SK-N-SH treated with all-trans-retinoic acid at 6 μM for 48 hours (cell line): Measurements from ENCODE around the gene MRPS23.

Source experiments
- ARNTL ChIP-seq: fragments of 450-650 bp; formaldehyde crosslinking; IDR thresholded peaks from 2 replicates; pipeline ENCODE4 v1.5.0; 2020; ENCODE audit warnings: low read depth, mild to moderate bottlenecking, moderate library complexity, borderline replicate concordance
- BACH2 ChIP-seq: fragments of 250-450 bp; sonication (Bioruptor Pico); IDR thresholded peaks from 2 replicates; pipeline ENCODE4 v1.9.0; 2021; ENCODE audit warnings: mild to moderate bottlenecking, borderline replicate concordance
- CSRNP3 ChIP-seq: fragments of 250-450 bp; sonication (Bioruptor Pico); IDR thresholded peaks from 2 replicates; pipeline ENCODE4 v1.5.1; 2021; ENCODE audit warnings: mild to moderate bottlenecking, moderate library complexity
- ESRRG ChIP-seq: fragments of 250-450 bp; sonication (Bioruptor Pico); IDR thresholded peaks from 2 replicates; pipeline ENCODE4 v1.6.1; 2021; ENCODE audit warnings: mild to moderate bottlenecking
- GLIS3 ChIP-seq: fragments of 250-450 bp; sonication (Bioruptor Pico); IDR thresholded peaks from 2 replicates; pipeline ENCODE4 v1.5.0; 2020; ENCODE audit warnings: mild to moderate bottlenecking, moderate library complexity
- PATZ1 ChIP-seq: fragments of 250-450 bp; sonication (Bioruptor Pico); IDR thresholded peaks from 2 replicates; pipeline ENCODE4 v1.8.0; 2020; ENCODE audit warnings: mild to moderate bottlenecking, moderate library complexity, borderline replicate concordance
- SNAI2 ChIP-seq: fragments of 250-450 bp; sonication (Bioruptor Pico); IDR thresholded peaks from 2 replicates; pipeline ENCODE4 v1.5.0; 2020; ENCODE audit warnings: mild to moderate bottlenecking, moderate library complexity
- TCF4 ChIP-seq: fragments of 250-450 bp; sonication (Bioruptor Pico); IDR thresholded peaks from 2 replicates; pipeline ENCODE4 v1.8.0; 2021; ENCODE audit warnings: mild to moderate bottlenecking, moderate library complexity, borderline replicate concordance
- ZFP3 ChIP-seq: fragments of 250-450 bp; sonication (Bioruptor Pico); IDR thresholded peaks from 2 replicates; pipeline ENCODE4 v1.5.0; 2020; ENCODE audit warnings: mild to moderate bottlenecking, moderate library complexity
- ZNF565 ChIP-seq: fragments of 450-650 bp; formaldehyde crosslinking; conservative IDR thresholded peaks from 2 replicates; pipeline ENCODE4 v1.5.0; 2020; ENCODE audit warnings: low read depth, mild to moderate bottlenecking, moderate library complexity
- ZNF8 ChIP-seq: fragments of 450-650 bp; formaldehyde crosslinking; IDR thresholded peaks from 2 replicates; pipeline ENCODE4 v1.5.0; 2020; ENCODE audit warnings: mild to moderate bottlenecking, moderate library complexity
- TF ChIP-seq, protein P1 (sequence below): fragments of 250-450 bp; sonication (Bioruptor Pico); IDR thresholded peaks from 2 replicates; pipeline ENCODE4 v1.5.1; 2020; ENCODE audit warnings: low read depth, mild to moderate bottlenecking, moderate library complexity
- TF ChIP-seq, protein P2 (sequence below): fragments of 250-450 bp; sonication (Bioruptor Pico); IDR thresholded peaks from 2 replicates; pipeline ENCODE4 v1.5.0; 2020; ENCODE audit warnings: mild to moderate bottlenecking, moderate library complexity
- TF ChIP-seq, protein P3 (sequence below): fragments of 250-450 bp; sonication (Bioruptor Pico); IDR thresholded peaks from 2 replicates; pipeline ENCODE4 v1.8.0; 2021; ENCODE audit warnings: low read depth, mild to moderate bottlenecking, moderate library complexity, borderline replicate concordance

DNA sequence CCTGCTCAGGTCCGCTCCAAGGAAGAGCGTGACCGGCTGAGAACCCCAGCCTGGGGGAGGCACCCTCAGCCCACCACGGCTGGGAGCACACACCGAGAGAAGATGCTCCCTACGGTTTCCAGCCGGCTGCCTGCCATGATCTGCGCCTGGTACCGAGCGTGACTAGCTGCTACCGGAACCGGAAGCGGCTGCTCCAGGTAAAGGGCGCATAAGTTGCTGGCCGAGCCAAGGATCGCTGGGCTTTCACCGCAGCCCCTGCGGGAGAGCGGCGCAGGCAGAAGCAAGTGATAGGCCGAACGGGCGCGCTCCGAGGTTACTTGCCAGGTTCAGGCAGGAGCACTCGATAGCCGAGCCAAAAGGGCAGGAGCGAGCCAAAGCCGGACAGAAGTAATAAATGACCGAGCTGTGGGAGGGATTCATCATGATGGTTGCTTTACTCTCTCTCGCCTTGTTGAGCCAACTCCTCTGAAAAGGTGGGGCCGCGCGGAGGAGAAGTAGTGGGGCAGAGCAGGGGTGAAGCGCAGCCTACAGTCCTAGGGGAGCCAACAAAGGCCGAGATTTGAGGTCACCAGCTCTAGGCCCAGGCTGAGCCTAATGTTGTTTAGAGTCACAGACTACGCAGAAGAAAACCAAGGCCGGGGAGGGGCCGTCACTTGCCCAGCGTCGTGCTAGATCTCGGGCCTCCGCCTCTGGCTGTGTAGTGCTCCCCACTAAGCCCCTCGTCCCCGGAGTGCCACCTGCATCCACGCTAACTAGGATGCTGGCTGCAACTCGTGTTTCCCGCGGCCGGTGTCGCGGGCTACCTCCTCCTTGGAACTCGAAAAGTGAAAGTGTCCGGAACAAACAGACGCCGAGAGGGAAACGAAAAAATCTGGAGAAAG lies at the start of gene MRPS23:
- TF ChIP-seq TCF4 (CRISPR knock-in tag) (no peak; the same call in 1 of the 2 replicates), ARNTL (CRISPR knock-in tag) (no peak), CSRNP3 (CRISPR knock-in tag) (no peak), PATZ1 (CRISPR knock-in tag) (no peak; the same call in 1 of the 2 replicates), ZFP3 (CRISPR knock-in tag) (no peak), ZNF565 (CRISPR knock-in tag) (no peak), GLIS3 (no peak), BACH2 (CRISPR knock-in tag) (no peak), ESRRG (no peak), ZNF8 (CRISPR knock-in tag) (no peak), SNAI2 (CRISPR knock-in tag) (no peak)
- TF ChIP-seq, protein P1, sequence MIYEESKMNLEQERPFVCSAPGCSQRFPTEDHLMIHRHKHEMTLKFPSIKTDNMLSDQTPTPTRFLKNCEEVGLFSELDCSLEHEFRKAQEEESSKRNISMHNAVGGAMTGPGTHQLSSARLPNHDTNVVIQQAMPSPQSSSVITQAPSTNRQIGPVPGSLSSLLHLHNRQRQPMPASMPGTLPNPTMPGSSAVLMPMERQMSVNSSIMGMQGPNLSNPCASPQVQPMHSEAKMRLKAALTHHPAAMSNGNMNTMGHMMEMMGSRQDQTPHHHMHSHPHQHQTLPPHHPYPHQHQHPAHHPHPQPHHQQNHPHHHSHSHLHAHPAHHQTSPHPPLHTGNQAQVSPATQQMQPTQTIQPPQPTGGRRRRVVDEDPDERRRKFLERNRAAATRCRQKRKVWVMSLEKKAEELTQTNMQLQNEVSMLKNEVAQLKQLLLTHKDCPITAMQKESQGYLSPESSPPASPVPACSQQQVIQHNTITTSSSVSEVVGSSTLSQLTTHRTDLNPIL (CRISPR knock-in tag), result no peak
- TF ChIP-seq, protein P2, sequence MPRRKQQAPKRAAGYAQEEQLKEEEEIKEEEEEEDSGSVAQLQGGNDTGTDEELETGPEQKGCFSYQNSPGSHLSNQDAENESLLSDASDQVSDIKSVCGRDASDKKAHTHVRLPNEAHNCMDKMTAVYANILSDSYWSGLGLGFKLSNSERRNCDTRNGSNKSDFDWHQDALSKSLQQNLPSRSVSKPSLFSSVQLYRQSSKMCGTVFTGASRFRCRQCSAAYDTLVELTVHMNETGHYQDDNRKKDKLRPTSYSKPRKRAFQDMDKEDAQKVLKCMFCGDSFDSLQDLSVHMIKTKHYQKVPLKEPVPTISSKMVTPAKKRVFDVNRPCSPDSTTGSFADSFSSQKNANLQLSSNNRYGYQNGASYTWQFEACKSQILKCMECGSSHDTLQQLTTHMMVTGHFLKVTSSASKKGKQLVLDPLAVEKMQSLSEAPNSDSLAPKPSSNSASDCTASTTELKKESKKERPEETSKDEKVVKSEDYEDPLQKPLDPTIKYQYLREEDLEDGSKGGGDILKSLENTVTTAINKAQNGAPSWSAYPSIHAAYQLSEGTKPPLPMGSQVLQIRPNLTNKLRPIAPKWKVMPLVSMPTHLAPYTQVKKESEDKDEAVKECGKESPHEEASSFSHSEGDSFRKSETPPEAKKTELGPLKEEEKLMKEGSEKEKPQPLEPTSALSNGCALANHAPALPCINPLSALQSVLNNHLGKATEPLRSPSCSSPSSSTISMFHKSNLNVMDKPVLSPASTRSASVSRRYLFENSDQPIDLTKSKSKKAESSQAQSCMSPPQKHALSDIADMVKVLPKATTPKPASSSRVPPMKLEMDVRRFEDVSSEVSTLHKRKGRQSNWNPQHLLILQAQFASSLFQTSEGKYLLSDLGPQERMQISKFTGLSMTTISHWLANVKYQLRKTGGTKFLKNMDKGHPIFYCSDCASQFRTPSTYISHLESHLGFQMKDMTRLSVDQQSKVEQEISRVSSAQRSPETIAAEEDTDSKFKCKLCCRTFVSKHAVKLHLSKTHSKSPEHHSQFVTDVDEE (CRISPR knock-in tag), result peak; percentile 46; the same call in 1 of the 2 replicates
- TF ChIP-seq, protein P3, sequence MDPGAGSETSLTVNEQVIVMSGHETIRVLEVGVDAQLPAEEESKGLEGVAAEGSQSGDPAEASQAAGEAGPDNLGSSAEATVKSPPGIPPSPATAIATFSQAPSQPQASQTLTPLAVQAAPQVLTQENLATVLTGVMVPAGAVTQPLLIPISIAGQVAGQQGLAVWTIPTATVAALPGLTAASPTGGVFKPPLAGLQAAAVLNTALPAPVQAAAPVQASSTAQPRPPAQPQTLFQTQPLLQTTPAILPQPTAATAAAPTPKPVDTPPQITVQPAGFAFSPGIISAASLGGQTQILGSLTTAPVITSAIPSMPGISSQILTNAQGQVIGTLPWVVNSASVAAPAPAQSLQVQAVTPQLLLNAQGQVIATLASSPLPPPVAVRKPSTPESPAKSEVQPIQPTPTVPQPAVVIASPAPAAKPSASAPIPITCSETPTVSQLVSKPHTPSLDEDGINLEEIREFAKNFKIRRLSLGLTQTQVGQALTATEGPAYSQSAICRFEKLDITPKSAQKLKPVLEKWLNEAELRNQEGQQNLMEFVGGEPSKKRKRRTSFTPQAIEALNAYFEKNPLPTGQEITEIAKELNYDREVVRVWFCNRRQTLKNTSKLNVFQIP (CRISPR knock-in tag), result 0 out of 2 replicates have a peak, but pooled peaks have one; percentile 52
